ENCODE results near the gene WDR64.

WDR64 gene

DNA sequence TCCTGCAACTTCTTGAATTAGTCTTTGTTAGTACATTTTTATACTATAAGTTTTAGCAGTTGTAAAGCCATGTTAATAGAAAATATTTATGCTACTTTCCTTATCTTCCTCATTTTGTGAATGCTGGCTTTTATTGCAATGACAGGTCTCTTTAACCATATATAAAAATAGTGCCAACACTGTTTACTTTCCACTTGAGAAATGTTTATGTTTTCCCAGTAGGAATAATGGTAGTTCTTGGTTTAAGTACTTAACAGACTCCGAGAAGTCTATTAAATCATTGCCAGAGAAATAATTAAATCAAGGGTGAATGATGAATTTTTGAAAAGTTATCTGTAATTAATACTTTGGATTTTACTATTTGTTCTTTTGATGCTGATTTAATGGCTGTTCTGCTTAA, 21.6 kb upstream of the WDR64 start:
- TF ChIP-seq, protein P1, sequence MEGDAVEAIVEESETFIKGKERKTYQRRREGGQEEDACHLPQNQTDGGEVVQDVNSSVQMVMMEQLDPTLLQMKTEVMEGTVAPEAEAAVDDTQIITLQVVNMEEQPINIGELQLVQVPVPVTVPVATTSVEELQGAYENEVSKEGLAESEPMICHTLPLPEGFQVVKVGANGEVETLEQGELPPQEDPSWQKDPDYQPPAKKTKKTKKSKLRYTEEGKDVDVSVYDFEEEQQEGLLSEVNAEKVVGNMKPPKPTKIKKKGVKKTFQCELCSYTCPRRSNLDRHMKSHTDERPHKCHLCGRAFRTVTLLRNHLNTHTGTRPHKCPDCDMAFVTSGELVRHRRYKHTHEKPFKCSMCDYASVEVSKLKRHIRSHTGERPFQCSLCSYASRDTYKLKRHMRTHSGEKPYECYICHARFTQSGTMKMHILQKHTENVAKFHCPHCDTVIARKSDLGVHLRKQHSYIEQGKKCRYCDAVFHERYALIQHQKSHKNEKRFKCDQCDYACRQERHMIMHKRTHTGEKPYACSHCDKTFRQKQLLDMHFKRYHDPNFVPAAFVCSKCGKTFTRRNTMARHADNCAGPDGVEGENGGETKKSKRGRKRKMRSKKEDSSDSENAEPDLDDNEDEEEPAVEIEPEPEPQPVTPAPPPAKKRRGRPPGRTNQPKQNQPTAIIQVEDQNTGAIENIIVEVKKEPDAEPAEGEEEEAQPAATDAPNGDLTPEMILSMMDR (IDR thresholded peaks at IDR 0.05; ENCODE audit: control insufficient read depth, insufficient read depth, low read depth, low read length, missing control alignments) = no peak
- DNase-seq (ENCODE audit: low read depth) = no peak
- no peak overlapping the region for H3K4me3 ChIP-seq (ENCODE audit: control insufficient read depth, low read depth, low read length)

DNA sequence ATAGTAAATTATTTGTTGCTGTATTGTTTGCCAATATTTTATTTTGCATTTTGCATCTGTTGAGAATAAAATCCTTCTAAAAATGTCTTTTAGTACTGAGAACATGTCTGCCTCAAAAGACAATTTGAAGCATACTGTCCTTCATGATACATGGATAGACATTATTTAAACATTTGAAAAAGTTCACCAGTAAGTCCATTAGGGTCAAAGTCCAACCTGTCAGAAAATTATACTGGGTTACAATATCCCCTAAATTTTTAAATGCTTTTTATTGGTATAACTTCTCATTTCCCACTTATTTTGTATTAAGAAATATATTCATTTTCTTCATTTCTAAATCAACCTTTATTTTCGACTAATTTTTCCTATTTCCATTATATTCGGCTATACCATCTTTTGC, 21.2 kb upstream of the WDR64 start:
- TF ChIP-seq, protein P1 (IDR thresholded peaks at IDR 0.05; ENCODE audit: control insufficient read depth, insufficient read depth, low read depth, low read length, missing control alignments) = no peak
- no peak overlapping the region for H3K4me3 ChIP-seq (ENCODE audit: control insufficient read depth, low read depth, low read length)
- DNase-seq (ENCODE audit: low read depth) = no peak

DNA sequence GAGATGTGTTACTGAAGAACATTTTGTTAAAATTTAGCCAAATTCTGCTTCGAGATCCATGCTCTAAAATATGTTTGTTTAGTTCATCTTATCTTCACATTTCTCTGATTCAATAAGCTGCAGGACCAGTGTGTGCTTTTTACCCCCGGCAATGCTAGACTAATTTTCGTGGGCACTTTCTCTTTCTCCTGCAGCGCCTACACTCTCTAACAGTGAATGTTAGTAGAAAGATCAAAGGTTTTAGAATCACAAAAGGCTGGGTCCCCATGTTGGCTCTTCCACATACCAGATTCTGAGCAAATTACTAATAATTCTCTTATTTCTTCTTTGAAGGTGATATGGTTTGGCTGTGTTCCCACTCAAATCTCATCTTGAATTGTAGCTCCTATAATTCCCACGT, 20.4 kb upstream of the WDR64 start:
- H3K4me3 ChIP-seq (ENCODE audit: control insufficient read depth, low read depth, low read length) = no peak overlapping the region
- TF ChIP-seq, protein P1 (IDR thresholded peaks at IDR 0.05; ENCODE audit: control insufficient read depth, insufficient read depth, low read depth, low read length, missing control alignments) = no peak
- DNase-seq (ENCODE audit: low read depth) = no peak

DNA sequence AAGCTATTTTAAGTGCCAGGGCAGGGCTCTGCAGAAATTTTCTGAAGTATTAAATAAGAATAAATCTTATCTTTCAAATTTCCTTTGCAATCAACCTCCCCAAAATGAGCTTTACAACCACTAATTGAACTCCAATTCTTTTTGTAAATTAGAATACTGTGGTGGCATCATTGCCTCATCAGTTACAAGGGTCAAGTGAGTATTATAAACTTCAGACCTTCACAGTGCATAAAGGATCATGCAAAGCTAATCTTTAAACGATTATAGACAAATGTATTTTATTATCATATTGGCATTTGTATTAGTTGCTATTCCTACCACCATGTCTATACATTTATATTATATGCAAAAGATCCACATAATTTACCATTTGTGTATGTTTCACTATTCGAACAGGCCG, 19.1 kb upstream of the WDR64 start:
- H3K4me3 ChIP-seq (ENCODE audit: control insufficient read depth, low read depth, low read length) = no peak overlapping the region
- TF ChIP-seq, protein P1 (IDR thresholded peaks at IDR 0.05; ENCODE audit: control insufficient read depth, insufficient read depth, low read depth, low read length, missing control alignments) = no peak
- no peak for DNase-seq (ENCODE audit: low read depth)

DNA sequence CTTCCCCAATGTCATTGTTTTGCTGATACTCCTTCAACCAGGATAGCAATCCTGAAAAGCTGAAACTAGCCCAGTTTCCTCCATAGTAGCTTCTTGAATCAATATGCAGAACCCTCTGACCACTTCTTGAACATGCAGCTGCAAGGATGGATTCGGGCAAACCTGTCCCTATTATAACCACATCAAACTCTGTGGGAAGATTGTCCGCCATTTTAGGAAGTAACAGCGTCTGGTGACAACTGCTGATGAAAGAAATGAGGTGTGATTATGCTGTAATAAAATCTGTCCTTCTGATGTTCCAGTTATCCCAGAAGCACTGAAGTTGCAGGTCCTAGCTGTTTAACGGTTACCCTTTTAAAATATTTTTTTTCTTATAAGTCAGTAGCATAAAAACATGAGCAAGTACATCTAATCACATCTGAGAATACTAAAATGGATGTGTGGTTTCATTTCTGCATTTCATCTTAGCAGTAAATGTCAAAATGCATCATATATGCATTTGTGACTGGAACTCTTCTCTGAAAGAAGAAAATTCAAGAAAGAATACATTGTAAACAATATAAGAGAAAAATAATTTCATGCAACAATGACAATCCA, 16.4 kb upstream of the WDR64 start:
- no peak for DNase-seq (ENCODE audit: low read depth)
- TF ChIP-seq, protein P1 (IDR thresholded peaks at IDR 0.05; ENCODE audit: control insufficient read depth, insufficient read depth, low read depth, low read length, missing control alignments) = no peak
- no peak overlapping the region for H3K4me3 ChIP-seq (ENCODE audit: control insufficient read depth, low read depth, low read length)

DNA sequence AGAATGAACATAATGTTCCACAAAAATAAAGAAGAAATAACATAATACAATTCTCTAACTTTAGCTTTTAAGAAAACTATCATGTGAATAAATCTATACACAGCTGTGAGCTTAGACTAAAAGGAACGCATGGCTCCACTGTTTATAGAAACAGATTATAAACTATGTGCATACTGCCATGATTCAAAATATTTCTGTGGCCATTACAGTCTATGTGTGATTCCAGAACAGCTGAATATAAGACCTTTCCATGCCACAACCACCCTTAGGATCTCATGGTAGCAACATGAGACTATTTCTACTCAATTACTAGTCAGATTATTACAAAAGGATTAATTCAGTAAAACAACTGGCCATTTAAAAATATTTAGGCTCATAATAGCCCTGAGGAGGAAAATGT, 15.8 kb upstream of the WDR64 start:
- no peak overlapping the region for H3K4me3 ChIP-seq (ENCODE audit: control insufficient read depth, low read depth, low read length)
- DNase-seq (ENCODE audit: low read depth) = no peak
- TF ChIP-seq, protein P1 (IDR thresholded peaks at IDR 0.05; ENCODE audit: control insufficient read depth, insufficient read depth, low read depth, low read length, missing control alignments) = no peak

All from AG09309 (cell line).